ENCODE results near the gene NWD2. TPM values are rescaled to one million over a fixed set of nuclear protein-coding genes. Genes with fewer than 3 reads are reported as not detected.

The NWD2 gene
- total and polyA plus RNA-seq, 9 of the 15 experiments (the other 6 are each of a cell fraction or from before 2014, with no cell fraction given) = not detected

GRCh38 chr4:37434469-37434868, 189.9 kb downstream of the NWD2 start:
- Histone ChIP-seq H3K9ac (ENCODE audit: insufficient read depth in 1 of 2, low read depth in 2 of 2, low read length in 2 of 2) (no peak overlapping the region), H3K27ac (ENCODE audit: extremely low read depth, low read depth, low read length) (no peak overlapping the region), H3K27me3 (ENCODE audit: control insufficient read depth in 2 of 2, insufficient read depth in 2 of 2, low read length in 2 of 2) (no peaks in the 10 kb centered on the region), H3K4me3 (no peak overlapping the region), H4K20me1 (replicated peaks; ENCODE audit: control insufficient read depth, insufficient read depth, low read length) (no peaks in the 10 kb centered on the region), H3K9me1 (ENCODE audit: control insufficient read depth, insufficient read depth, low read length) (no peaks in the 10 kb centered on the region), H2AFZ (ENCODE audit: low read depth, low read length) (no peak overlapping the region), H3K4me1 (replicated peaks in 1 of 2; ENCODE audit: control insufficient read depth in 2 of 2, insufficient read depth in 2 of 2, low read length in 2 of 2) (no peaks in the 10 kb centered on the region), H3K9me3 (replicated peaks; ENCODE audit: control insufficient read depth, insufficient read depth, low read depth, low read length) (no peaks in the 10 kb centered on the region), H3K79me2 (ENCODE audit: control insufficient read depth, insufficient read depth, low read length) (no peaks in the 10 kb centered on the region), H3K36me3 (ENCODE audit: control insufficient read depth, insufficient read depth, low read length) (no peaks in the 10 kb centered on the region), H3K4me2 (ENCODE audit: insufficient read depth, low read length) (no peak overlapping the region)
- DNase-seq (ENCODE audit: extremely low read depth in 1 of 4, low spot score in 3 of 4) (no peak), FAIRE-seq (no peak), ATAC-seq (no peak)
- no TSS peak for BruUV-seq (replicated peaks)
- POLR2A ChIA-PET = interaction anchor here (0.9 to 1.2 kb wide), 2 partner anchors 12 to 14 kb away, joined by 3 read pairs; no protein-coding TSS in a partner anchor
- in situ Hi-C loops (cut with MboI) (no loop called here), intact Hi-C loops (cut with micrococcal nuclease) (no loop called here)
- TF ChIP-seq ZNF707 (CRISPR knock-in tag; conservative IDR thresholded peaks at IDR 0.05) (no peak), SNIP1 (IDR thresholded peaks at IDR 0.05; ENCODE audit: low read depth) (no peak), HEY1 (CRISPR knock-in tag; IDR thresholded peaks at IDR 0.05; ENCODE audit: borderline replicate concordance) (no peak), BHLHE40 (IDR thresholded peaks at IDR 0.05; ENCODE audit: low read length) (no peak), ILK (tag; IDR thresholded peaks at IDR 0.05; ENCODE audit: borderline replicate concordance, low read depth) (no peak), GABPB2 (CRISPR knock-in tag; conservative IDR thresholded peaks at IDR 0.05) (no peak), MECOM (CRISPR knock-in tag; IDR thresholded peaks at IDR 0.05) (no peak), ZNF184 (CRISPR knock-in tag; IDR thresholded peaks at IDR 0.05) (no peak), RFX1 (IDR thresholded peaks at IDR 0.05) (no peak), CGGBP1 (CRISPR knock-in tag; IDR thresholded peaks at IDR 0.05) (no peak), ZNF146 (CRISPR knock-in tag; IDR thresholded peaks at IDR 0.05; ENCODE audit: unreplicated experiment) (no peak), ZNF77 (CRISPR knock-in tag; IDR thresholded peaks at IDR 0.05) (no peak)
- TF ChIP-seq, protein P1, sequence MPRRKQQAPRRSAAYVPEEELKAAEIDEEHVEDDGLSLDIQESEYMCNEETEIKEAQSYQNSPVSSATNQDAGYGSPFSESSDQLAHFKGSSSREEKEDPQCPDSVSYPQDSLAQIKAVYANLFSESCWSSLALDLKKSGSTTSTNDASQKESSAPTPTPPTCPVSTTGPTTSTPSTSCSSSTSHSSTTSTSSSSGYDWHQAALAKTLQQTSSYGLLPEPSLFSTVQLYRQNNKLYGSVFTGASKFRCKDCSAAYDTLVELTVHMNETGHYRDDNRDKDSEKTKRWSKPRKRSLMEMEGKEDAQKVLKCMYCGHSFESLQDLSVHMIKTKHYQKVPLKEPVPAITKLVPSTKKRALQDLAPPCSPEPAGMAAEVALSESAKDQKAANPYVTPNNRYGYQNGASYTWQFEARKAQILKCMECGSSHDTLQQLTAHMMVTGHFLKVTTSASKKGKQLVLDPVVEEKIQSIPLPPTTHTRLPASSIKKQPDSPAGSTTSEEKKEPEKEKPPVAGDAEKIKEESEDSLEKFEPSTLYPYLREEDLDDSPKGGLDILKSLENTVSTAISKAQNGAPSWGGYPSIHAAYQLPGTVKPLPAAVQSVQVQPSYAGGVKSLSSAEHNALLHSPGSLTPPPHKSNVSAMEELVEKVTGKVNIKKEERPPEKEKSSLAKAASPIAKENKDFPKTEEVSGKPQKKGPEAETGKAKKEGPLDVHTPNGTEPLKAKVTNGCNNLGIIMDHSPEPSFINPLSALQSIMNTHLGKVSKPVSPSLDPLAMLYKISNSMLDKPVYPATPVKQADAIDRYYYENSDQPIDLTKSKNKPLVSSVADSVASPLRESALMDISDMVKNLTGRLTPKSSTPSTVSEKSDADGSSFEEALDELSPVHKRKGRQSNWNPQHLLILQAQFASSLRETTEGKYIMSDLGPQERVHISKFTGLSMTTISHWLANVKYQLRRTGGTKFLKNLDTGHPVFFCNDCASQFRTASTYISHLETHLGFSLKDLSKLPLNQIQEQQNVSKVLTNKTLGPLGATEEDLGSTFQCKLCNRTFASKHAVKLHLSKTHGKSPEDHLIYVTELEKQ (CRISPR knock-in tag; IDR thresholded peaks at IDR 0.05) = no peak
- TF ChIP-seq, protein P2, sequence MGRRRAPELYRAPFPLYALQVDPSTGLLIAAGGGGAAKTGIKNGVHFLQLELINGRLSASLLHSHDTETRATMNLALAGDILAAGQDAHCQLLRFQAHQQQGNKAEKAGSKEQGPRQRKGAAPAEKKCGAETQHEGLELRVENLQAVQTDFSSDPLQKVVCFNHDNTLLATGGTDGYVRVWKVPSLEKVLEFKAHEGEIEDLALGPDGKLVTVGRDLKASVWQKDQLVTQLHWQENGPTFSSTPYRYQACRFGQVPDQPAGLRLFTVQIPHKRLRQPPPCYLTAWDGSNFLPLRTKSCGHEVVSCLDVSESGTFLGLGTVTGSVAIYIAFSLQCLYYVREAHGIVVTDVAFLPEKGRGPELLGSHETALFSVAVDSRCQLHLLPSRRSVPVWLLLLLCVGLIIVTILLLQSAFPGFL (CRISPR knock-in tag; IDR thresholded peaks at IDR 0.05) = no peak
- CTCF ChIA-PET (ENCODE audit: low intra/inter-chr PET ratio) = interaction anchor here (1.0 kb wide), 1 partner anchor 368 kb away, joined by 3 read pairs; no protein-coding TSS in a partner anchor
- 2% methylated on average over 3 of the region's 3 CpGs for WGBS (ENCODE audit: insufficient coverage, low coverage, missing lambda C conversion rate)
